ENCODE data around the gene PCSK7.

GRCh38 chr11:117220568-117220967, 11.3 kb downstream of the PCSK7 start:
- no peak for TF ChIP-seq CTCF (IDR thresholded peaks at IDR 0.05)
- no peak for TF ChIP-seq POLR2A (IDR thresholded peaks at IDR 0.05)
